Measurements from ENCODE around the gene SLC35F2. TPM values are rescaled to one million over a fixed set of nuclear protein-coding genes. Genes with fewer than 3 reads are reported as not detected.
"Not testable (repeated sequence)": the region's sequence is repeated elsewhere in the genome, so short reads cannot be mapped to it uniquely, and the experiment has no call there.

SLC35F2 gene
- total RNA-seq, 1 donor from 2014 or later: 0.35 TPM

- DNase-seq: no peak
- no peak for ATAC-seq (ENCODE audit: poor library complexity)
These were observed 11.4 kb downstream of the SLC35F2 start for GRCh38 chr11:107847184-107847583.

GRCh38 chr11:107844041-107844440, 14.5 kb downstream of the SLC35F2 start:
- DNase-seq (no peak), ATAC-seq (ENCODE audit: poor library complexity) (no peak)
- intact Hi-C loops (cut with DNase I): no loop called here

More at GRCh38 chr11:107847184-107847583, 11.4 kb downstream of the SLC35F2 start:
- intact Hi-C loops (cut with DNase I): no loop called here

GRCh38 chr11:107842412-107843100, 16.0 kb downstream of the SLC35F2 start:
- DNase-seq: no peak
- ATAC-seq (ENCODE audit: poor library complexity): no peak
- intact Hi-C loops (cut with DNase I): no loop called here

GRCh38 chr11:107840129-107840484, 18.5 kb downstream of the SLC35F2 start:
- peak; percentile 46 for DNase-seq
- peak; percentile 67 for ATAC-seq (ENCODE audit: poor library complexity)
- intact Hi-C loops (cut with DNase I): no loop called here

- intact Hi-C loops (cut with DNase I): no loop called here
- no peak for DNase-seq
These were observed 21.7 kb downstream of the SLC35F2 start for GRCh38 chr11:107836851-107837250.

GRCh38 chr11:107834995-107835394, 23.6 kb downstream of the SLC35F2 start:
- DNase-seq: no peak
- no peak for ATAC-seq (ENCODE audit: poor library complexity)
- intact Hi-C loops (cut with DNase I): no loop called here

More at GRCh38 chr11:107836851-107837250, 21.7 kb downstream of the SLC35F2 start:
- ATAC-seq (ENCODE audit: poor library complexity): no peak

- intact Hi-C loops (cut with DNase I); DNase-seq; ATAC-seq (ENCODE audit: poor library complexity): not testable (repeated sequence)
These were observed 24.7 kb downstream of the SLC35F2 start for GRCh38 chr11:107833926-107834325.

GRCh38 chr11:107830915-107831540, 27.6 kb downstream of the SLC35F2 start:
- no peak for ATAC-seq (ENCODE audit: poor library complexity)
- no peak for DNase-seq
- intact Hi-C loops (cut with DNase I): no loop called here

GRCh38 chr11:107827041-107827440, 31.5 kb downstream of the SLC35F2 start:
- intact Hi-C loops (cut with DNase I): no loop called here
- ATAC-seq (ENCODE audit: poor library complexity): no peak

DNA sequence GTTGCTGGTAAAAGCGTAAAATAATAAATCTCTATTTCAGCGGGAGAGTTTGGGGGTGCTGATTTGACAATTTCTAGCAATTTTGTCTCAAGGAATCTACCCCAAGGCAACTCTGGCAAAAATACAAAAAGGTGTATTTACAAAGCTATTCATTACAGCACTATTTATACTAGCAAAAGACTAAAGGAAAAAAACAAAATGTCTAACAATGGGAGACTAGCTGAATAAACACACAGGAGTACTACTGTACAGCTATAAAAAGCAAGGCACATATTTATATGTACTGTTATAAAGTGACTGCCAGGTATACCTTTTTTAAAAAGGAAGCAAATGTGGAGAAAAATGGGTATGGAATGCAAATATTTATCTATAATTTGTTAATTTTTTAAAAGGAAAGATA, 32.7 kb downstream of the SLC35F2 start:
- intact Hi-C loops (cut with DNase I): no loop called here
- DNase-seq (no peak), ATAC-seq (ENCODE audit: poor library complexity) (no peak)

More at GRCh38 chr11:107827041-107827440, 31.5 kb downstream of the SLC35F2 start:
- DNase-seq: no peak

- ATAC-seq (ENCODE audit: poor library complexity) (no peak), DNase-seq (no peak)
- intact Hi-C loops (cut with DNase I): no loop called here
These were observed 33.8 kb downstream of the SLC35F2 start for GRCh38 chr11:107824668-107825369.

DNA sequence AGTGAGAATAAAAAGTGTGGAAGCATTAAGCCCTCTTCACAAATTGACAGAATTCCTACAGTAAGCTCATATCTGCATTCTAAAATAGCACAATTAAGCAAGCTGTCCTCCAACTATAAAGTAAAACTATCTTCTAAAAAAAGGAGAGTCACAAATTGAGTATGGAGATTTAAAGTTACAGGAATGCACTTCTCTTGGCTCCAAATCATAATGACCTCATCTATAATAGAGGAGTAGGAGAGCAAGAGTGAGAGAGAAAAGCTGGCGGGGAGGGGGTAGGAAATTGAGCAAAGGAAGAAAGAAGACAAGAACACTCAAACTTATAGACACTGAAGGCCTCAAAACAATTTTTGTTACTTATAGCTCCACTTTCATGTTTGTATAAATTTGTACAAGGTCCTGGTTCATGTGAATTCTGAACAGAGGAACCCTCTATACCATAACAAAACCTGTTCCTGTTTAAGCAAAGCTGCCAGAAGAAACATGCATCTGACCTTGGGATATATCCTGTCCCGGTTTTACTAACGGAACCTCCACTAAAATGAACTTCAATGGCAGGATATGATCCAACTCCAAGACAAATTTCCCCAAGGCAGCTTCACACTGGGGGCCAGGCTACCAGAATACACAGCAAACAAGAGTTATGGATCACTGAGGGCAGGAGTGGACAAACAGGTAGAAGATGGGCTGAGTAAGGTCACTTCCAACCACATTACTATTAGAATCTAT, 37.2 kb downstream of the SLC35F2 start:
- intact Hi-C loops (cut with DNase I): no loop called here
- DNase-seq (no peak), ATAC-seq (ENCODE audit: poor library complexity) (no peak)

DNA sequence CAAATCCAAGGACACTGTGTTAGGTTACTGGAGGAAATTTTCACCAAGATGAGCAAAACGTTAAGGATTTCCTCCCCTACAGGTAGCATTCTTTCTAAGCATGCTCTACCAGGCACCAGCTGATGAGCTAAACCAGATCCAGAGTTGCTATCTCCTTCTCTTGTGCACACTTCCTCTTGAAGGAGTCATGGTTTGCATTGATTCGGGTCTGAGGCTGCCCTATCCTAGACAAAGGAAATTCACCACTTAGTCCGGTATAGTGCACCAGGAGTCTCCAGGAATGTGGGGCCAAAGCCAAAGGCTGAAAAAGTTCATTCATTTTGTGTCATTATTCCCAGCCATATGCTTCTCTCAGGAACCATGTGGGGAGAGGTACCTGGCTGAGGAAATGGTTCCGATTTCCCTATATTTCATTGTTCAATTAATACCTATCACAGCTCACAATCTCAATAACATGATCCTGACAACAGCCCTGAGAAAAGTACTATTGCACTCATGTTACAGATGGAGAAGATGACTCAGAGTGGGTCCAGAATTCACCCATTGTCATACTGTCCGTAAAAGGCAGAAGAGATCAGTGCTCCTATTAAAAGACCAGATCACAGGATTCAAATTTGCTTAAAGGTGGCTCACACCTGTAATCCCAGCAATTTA, 39.1 kb downstream of the SLC35F2 start:
- intact Hi-C loops (cut with DNase I): no loop called here
- DNase-seq: no peak
- no peak for ATAC-seq (ENCODE audit: poor library complexity)

GRCh38 chr11:107818491-107818890, 40.1 kb downstream of the SLC35F2 start:
- intact Hi-C loops (cut with DNase I): no loop called here
- ATAC-seq (ENCODE audit: poor library complexity) (no peak), DNase-seq (no peak)

DNA sequence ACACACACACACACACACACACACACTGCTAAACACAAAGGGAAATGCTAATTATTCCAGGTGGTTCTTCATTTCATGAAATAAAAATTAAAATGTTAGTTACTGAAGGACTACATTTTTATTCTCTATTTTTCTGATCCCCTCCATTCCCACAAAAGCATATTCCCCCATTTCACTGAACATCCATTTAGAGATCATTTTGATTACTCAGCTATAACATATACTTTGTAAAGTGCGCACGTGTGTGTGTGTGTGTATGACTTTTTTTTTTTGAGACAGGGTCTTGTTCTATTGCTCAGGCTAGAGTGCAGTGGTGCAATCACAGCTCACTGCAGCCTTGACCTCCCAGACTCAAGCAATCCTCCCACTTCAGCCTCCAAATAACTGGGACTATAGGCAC, 42.6 kb downstream of the SLC35F2 start:
- intact Hi-C loops (cut with DNase I): no loop called here
- ATAC-seq (ENCODE audit: poor library complexity) (no peak), DNase-seq (no peak)

GRCh38 chr11:107810875-107811274, 47.7 kb downstream of the SLC35F2 start:
- ATAC-seq (ENCODE audit: poor library complexity) (no peak), DNase-seq (no peak)
- intact Hi-C loops (cut with DNase I): no loop called here

DNA sequence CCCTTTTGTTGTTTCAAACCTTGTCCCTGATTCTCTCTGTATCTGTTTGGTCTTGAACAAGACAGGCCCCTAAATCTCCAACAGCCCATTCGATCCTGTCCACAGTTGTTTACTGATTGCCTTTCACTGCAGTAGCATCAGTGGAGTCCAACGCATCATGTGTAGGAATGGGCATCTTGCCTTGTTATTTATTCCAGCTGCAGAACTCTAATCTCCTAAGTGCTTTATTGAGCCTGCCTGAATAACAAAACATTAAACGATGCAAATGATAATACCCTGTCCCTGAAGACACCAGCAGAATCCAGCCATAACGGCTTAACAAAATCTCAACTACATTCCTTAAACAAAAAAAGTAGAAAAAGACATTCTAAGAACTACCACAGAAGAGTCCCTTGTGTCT, 50.1 kb downstream of the SLC35F2 start:
- DNase-seq (no peak), ATAC-seq (ENCODE audit: poor library complexity) (no peak)
- intact Hi-C loops (cut with DNase I): no loop called here

GRCh38 chr11:107804971-107805370, 53.6 kb downstream of the SLC35F2 start:
- no peak for DNase-seq
- ATAC-seq (ENCODE audit: poor library complexity): no peak
- intact Hi-C loops (cut with DNase I): no loop called here

GRCh38 chr11:107804211-107804610, 54.4 kb downstream of the SLC35F2 start:
- ATAC-seq (ENCODE audit: poor library complexity): no peak
- intact Hi-C loops (cut with DNase I): no loop called here
- no peak for DNase-seq

Measured in Right ventricle myocardium superior (tissue), 1 donor.